GM18951 (cell line): Measurements from ENCODE around the gene TRIM74.
"Not testable (repeated sequence)": the region's sequence is repeated elsewhere in the genome, so short reads cannot be mapped to it uniquely, and the experiment has no call there.

Source experiments
- POLR2A ChIP-seq: IDR thresholded peaks from 4 replicates; pipeline ENCODE4 v1.6.1; 2011; ENCODE audit warnings: mild to moderate bottlenecking; ENCODE audit not compliant: insufficient read length, insufficient read depth; ENCODE audit errors: extremely low read depth
- in situ Hi-C: fragments of 300-500 bp; cut with MboI; formaldehyde crosslinking; loops from one replicate; pipeline ENCODE4 v1.12.0; 2022; ENCODE audit warnings: low sequenced_read_pairs, mixed read lengths, inconsistent platforms; ENCODE audit not compliant: unreplicated experiment

The TRIM74 gene

GRCh38 chr7:72968980-72969516, at the start of gene TRIM74:
Gene TRIM74 (minus strand): TSS chr7:72969466. CDS start chr7:72966157, 3,309 bp downstream.
- in situ Hi-C loops, result not testable (repeated sequence)

- in situ Hi-C loops, result not testable (repeated sequence)
Observed at GRCh38 chr7:73006491-73006890, 37.2 kb upstream of the TRIM74 start.

DNA sequence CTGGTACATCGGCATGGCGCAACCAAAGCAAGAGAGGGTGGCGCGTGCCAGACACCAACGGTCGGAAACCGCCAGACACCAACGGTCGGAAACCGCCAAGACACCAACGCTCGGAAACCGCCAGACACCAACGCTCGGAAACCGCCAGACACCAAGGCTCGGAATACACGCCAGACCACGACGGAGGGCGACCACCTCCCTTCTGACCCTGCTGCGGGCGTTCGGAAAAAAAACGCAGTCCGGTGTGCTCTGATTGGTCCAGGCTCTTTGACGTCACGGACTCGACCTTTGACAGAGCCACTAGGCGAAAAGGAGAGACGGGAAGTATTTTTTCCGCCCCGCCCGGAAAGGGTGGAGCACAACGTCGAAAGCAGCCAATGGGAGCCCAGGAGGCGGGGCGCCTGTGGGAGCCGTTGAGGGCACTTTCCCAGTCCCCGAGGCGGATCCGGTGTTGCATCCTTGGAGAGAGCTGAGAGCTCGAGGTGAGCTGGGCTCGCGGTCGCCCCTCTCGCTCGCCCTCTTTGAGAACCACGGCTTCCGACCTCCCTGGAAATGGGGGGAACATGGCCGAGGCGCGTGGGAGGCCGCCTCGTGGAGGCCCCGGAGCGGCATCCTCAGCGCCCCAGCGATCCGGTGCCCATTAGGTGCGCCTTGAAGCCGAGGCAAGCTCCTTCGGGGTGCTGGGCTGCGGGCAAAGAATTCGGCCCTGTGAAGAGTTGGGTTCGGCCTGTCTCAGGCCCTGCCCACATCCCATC, 36.6 kb upstream of the TRIM74 start:
- TF ChIP-seq POLR2A, result peak; percentile 79
- in situ Hi-C loops, result not testable (repeated sequence)

GRCh38 chr7:73005356-73005692, 36.1 kb upstream of the TRIM74 start:
- in situ Hi-C loops, result not testable (repeated sequence)

GRCh38 chr7:72997887-72998468, 28.7 kb upstream of the TRIM74 start:
- in situ Hi-C loops, result not testable (repeated sequence)

- in situ Hi-C loops, result not testable (repeated sequence)
Observed at GRCh38 chr7:72997447-72997846, 28.2 kb upstream of the TRIM74 start.

DNA sequence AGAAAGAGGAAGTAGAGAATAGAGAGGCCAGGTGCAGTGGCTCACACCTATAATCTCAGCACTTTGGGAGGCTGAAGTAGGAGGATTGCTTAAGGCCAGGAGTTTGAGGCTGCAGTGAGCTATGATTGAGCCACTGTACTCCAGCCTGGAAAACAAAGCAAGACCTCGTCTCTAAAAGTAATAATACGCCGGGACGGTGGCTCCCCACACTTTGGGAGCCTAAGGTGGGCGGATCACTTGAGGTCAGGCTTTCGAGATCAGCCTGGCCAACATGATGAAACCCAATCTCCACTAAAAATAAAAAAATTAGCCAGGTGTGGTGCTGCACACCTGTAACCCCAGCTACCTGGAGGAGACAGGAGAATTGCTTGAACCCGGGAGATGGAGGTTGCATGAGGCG, 26.2 kb upstream of the TRIM74 start:
- in situ Hi-C loops, result not testable (repeated sequence)

- in situ Hi-C loops, result not testable (repeated sequence)
Observed at GRCh38 chr7:72990146-72990913, 21.1 kb upstream of the TRIM74 start.

- in situ Hi-C loops, result not testable (repeated sequence)
Observed at GRCh38 chr7:72982084-72982483, 12.8 kb upstream of the TRIM74 start.

DNA sequence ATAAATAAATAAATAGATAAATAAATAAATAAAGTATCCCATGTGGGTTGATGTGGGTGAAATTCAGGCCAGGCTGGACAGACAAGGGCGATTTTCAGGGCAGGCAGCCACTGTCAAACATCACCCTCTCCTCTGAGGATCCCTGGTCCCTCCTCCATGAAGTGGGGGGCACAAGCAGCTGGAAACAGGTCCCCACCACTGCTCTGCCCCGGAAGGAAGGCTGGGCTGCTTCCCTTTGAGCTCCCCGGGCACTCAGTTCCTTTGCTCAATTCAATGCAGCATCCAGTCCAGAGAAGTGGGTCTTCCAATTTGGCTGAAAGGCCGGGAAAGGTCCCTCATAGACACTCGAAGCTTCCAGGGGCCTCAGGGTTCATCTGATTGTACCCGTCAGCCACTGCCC, 11.1 kb upstream of the TRIM74 start:
- in situ Hi-C loops, result not testable (repeated sequence)

GRCh38 chr7:72976434-72976833, 7.2 kb upstream of the TRIM74 start:
- in situ Hi-C loops, result not testable (repeated sequence)

DNA sequence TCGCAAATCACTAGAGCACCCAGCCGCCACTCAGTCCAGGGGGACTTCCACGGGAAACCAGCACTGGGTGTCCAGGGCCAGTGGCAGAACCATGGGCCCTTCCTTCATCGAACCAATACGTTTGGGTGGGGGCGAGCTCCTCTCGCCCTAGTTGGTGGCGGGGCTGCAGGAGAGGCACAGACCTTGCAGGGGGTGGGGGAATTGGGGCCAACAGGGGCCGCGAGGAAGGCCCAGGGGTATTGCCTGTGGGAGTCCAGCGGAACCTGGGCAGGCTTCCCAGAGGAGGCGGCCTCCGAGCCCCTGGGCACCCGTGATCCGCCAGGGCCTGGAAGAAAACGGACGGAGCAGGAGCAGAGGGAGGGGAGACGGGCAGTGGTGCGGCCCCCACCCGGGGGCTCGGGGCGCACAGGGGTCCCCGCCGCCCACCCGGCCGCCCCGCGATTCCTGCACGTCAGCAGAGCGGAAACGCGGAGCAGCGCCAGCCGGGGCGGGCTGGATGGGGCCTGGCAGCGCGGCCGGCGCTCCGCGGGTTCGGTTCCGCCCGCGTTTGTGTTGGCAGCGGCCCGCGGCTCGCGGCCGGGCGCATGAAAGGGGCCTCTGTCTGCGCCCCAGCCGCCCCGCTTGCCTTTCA, 6.5 kb upstream of the TRIM74 start:
- in situ Hi-C loops, result not testable (repeated sequence)

DNA sequence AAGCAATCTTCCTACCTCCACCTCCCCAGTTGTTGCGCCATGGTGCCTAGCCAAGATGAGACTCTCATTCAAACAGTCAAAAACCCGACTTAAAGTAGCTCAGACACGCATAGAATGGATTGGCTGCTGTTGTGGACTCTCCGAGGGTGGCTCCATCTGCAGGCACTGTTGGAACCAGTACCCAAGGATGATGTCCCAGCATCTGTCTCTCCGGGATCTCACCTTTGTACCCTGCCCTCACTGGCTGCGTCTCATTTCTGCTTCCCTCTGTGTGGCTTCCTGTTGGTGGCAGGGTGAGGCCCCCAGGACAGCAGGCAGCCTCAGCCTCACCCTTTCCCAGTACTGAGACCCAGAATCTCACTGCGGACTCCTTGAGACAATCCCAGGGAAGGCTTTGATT, 5.5 kb upstream of the TRIM74 start:
- in situ Hi-C loops, result not testable (repeated sequence)

- in situ Hi-C loops, result not testable (repeated sequence)
Observed at GRCh38 chr7:72971505-72971904, 2.2 kb upstream of the TRIM74 start.

DNA sequence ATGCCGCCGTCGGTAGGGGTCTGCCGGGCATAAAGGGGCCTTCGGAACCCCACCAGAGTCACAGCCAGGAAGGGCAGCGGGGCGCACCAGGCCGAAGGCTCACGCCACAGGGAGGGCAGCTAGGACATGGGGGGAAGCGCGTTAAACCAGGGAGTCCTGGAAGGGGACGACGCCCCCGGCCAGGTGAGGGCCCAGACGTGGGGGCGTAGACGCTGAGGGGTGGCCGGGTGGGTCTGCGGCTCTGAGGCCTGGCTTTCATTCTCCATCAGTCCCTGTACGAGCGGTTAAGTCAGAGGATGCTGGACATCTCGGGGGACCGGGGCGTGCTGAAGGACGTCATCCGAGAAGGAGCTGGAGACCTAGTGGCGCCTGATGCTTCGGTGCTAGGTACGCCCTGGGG, 422 bp upstream of the TRIM74 start:
- in situ Hi-C loops, result not testable (repeated sequence)

- in situ Hi-C loops, result not testable (repeated sequence)
Observed at GRCh38 chr7:72966892-72967291, 2.4 kb downstream of the TRIM74 start.

DNA sequence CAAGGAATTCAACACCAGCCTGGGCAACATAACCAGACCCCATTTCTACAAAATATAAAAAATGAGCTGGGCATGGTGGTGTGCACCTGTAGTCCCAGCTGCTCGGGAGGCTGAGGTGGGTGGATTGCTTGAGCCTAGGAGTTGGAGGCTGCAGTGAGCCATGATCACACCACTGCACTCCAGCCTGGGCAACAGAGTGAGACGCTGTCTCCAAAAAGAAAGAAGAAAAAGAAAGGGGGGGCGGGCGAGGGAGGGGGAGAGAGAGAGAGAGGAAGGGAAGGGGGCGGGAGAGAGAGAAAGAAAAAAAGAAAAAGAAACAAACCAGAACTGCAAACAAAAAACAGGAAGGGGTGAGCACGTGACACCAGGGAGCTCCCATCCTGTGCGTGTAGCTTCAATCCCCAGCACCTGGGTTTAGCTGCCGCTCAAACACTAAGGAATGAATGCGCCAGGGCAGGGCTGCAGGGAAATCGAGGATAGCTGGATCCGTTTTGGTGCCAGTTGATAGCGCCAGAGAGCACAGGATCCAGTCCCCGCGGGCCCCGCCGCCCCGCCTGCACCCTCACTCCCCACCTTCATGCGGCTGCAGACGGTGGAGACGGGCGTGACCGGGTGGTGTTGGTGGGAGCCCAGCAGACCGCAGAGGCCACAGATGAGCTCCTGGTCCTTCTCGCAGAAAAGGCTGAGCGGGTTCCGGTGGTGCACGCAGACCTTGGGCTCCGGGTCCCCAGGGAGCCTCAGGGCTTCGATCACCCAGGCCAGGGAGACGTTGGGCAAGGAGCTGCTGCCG, 3.9 kb downstream of the TRIM74 start:
- in situ Hi-C loops, result not testable (repeated sequence)

GRCh38 chr7:72963056-72963455, 6.2 kb downstream of the TRIM74 start:
- in situ Hi-C loops, result not testable (repeated sequence)

- in situ Hi-C loops, result not testable (repeated sequence)
Observed at GRCh38 chr7:72961346-72961650, 8.0 kb downstream of the TRIM74 start.
